Measurements from ENCODE around the gene TSPEAR. TPM values are rescaled to one million over a fixed set of nuclear protein-coding genes. Genes with fewer than 3 reads are reported as not detected.

Gene TSPEAR
- total and polyA plus RNA-seq, 2 of the 13 experiments (the other 11 are each of a cell fraction or from before 2014, with no cell fraction given): 0.07 to 0.32 TPM

GRCh38 chr21:44593598-44594405, 117.6 kb downstream of the TSPEAR start (continued):
- peak; percentile 84 for TF ChIP-seq ZGPAT (CRISPR knock-in tag; IDR thresholded peaks at IDR 0.05)
- no peak for TF ChIP-seq ZNF367 (CRISPR knock-in tag; IDR thresholded peaks at IDR 0.05; ENCODE audit: borderline replicate concordance)
- no peak for TF ChIP-seq HOXD1 (CRISPR knock-in tag; IDR thresholded peaks at IDR 0.05)
- no peak for TF ChIP-seq MAF1 (CRISPR knock-in tag; IDR thresholded peaks at IDR 0.05; ENCODE audit: borderline replicate concordance)
- TF ChIP-seq HMG20B (CRISPR knock-in tag; conservative IDR thresholded peaks at IDR 0.05): no peak
- no peak; the same call in 1 of the 2 replicates for TF ChIP-seq ZNF274 (CRISPR knock-in tag; IDR thresholded peaks at IDR 0.05)
- TF ChIP-seq ZNF281 (CRISPR knock-in tag; IDR thresholded peaks at IDR 0.05; ENCODE audit: borderline replicate concordance): peak; percentile 39; the same call in 1 of the 2 replicates
- TF ChIP-seq REL (CRISPR knock-in tag; conservative IDR thresholded peaks at IDR 0.05): 0 out of 2 replicates have a peak, but pooled peaks have one; percentile 39
- peak; percentile 68; the same call in 1 of the 2 replicates for TF ChIP-seq ZSCAN9 (CRISPR knock-in tag; IDR thresholded peaks at IDR 0.05; ENCODE audit: borderline replicate concordance)
- TF ChIP-seq IKZF5 (CRISPR knock-in tag; IDR thresholded peaks at IDR 0.05): peak; percentile 86; the same call in 1 of the 2 replicates
- TF ChIP-seq ZBTB2 (CRISPR knock-in tag; IDR thresholded peaks at IDR 0.05; ENCODE audit: low read depth): 0 out of 2 replicates have a peak, but pooled peaks have one; percentile 34
- no peak for TF ChIP-seq POLR2AphosphoS5 (IDR thresholded peaks at IDR 0.05; ENCODE audit: low read depth, low read length)
- peak; percentile 50; the same call in 1 of the 2 replicates for TF ChIP-seq ZNF362 (CRISPR knock-in tag; IDR thresholded peaks at IDR 0.05; ENCODE audit: borderline replicate concordance)
- TF ChIP-seq RARA (CRISPR knock-in tag; IDR thresholded peaks at IDR 0.05): peak; percentile 82
- TF ChIP-seq TP53 (CRISPR knock-in tag; conservative IDR thresholded peaks at IDR 0.05): no peak
- TF ChIP-seq PRPF4 (IDR thresholded peaks at IDR 0.05; ENCODE audit: low read depth, low read length, poor library complexity, severe bottlenecking): no peak
- TF ChIP-seq NKX3-1 (CRISPR knock-in tag; IDR thresholded peaks at IDR 0.05): 0 out of 2 replicates have a peak, but pooled peaks have one; percentile 39
- peak; percentile 80; the same call in 1 of the 2 replicates for TF ChIP-seq NFKB2 (CRISPR knock-in tag; IDR thresholded peaks at IDR 0.05; ENCODE audit: borderline replicate concordance)
- peak; percentile 98 for TF ChIP-seq HNF4A (CRISPR knock-in tag; IDR thresholded peaks at IDR 0.05)
- 0 out of 2 replicates have a peak, but pooled peaks have one; percentile 82 for TF ChIP-seq ZNF792 (CRISPR knock-in tag; IDR thresholded peaks at IDR 0.05)
- TF ChIP-seq SOX6 (IDR thresholded peaks at IDR 0.05): no peak
- TF ChIP-seq SOX6 (CRISPR knock-in tag; IDR thresholded peaks at IDR 0.05): peak; percentile 75
